NOMO-1 treated with DMSO at 0.1 percent for 48 hours (cell line): Measurements from ENCODE around the gene DGAT2.
"Not testable (repeated sequence)": the region's sequence is repeated elsewhere in the genome, so short reads cannot be mapped to it uniquely, and the experiment has no call there.

Source experiments
- DNase-seq: peaks from one replicate; lab custom pipeline; 2025; ENCODE audit not compliant: unreplicated experiment; lab: John Stamatoyannopoulos, UW

DGAT2 gene, protein sequence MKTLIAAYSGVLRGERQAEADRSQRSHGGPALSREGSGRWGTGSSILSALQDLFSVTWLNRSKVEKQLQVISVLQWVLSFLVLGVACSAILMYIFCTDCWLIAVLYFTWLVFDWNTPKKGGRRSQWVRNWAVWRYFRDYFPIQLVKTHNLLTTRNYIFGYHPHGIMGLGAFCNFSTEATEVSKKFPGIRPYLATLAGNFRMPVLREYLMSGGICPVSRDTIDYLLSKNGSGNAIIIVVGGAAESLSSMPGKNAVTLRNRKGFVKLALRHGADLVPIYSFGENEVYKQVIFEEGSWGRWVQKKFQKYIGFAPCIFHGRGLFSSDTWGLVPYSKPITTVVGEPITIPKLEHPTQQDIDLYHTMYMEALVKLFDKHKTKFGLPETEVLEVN

DNA sequence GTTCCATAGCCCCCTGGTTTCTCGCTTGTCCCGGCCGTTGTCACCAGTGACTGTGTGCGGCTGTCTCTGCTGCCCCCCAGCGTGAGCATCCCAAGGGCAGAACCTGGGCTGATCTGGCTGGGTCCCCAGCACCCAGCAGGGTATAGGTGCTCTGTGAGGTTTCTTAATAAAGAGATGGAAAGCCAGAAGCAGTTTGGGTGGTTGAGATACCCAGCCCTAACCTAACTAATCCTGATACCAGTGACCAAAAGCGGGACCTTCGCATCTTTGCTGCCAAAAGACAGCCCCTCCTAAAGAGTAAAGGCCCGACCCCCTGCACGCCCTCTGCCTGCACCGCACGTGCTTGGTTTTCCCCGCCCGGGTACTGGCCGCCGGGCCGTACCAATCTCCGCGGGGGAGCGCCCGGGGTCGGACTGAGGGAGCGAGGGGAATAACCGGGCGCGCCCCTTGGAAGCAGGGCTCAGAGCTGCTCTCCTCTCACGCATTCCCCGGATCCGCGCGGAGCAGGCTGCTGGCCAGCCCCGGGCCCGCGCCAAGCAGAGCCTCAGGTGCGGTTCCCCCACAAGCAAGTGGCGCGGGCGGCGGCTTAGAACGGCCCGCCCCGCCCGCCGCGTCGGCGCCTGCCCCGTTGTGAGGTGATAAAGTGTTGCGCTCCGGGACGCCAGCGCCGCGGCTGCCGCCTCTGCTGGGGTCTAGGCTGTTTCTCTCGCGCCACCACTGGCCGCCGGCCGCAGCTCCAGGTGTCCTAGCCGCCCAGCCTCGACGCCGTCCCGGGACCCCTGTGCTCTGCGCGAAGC is at the start of gene DGAT2:
DGAT2 (plus strand) TSS at position 667 of the 797 bp plus-strand sequence. CDS start 214 bp downstream, outside the sequence.
- DNase-seq: peak; percentile 78

DNA sequence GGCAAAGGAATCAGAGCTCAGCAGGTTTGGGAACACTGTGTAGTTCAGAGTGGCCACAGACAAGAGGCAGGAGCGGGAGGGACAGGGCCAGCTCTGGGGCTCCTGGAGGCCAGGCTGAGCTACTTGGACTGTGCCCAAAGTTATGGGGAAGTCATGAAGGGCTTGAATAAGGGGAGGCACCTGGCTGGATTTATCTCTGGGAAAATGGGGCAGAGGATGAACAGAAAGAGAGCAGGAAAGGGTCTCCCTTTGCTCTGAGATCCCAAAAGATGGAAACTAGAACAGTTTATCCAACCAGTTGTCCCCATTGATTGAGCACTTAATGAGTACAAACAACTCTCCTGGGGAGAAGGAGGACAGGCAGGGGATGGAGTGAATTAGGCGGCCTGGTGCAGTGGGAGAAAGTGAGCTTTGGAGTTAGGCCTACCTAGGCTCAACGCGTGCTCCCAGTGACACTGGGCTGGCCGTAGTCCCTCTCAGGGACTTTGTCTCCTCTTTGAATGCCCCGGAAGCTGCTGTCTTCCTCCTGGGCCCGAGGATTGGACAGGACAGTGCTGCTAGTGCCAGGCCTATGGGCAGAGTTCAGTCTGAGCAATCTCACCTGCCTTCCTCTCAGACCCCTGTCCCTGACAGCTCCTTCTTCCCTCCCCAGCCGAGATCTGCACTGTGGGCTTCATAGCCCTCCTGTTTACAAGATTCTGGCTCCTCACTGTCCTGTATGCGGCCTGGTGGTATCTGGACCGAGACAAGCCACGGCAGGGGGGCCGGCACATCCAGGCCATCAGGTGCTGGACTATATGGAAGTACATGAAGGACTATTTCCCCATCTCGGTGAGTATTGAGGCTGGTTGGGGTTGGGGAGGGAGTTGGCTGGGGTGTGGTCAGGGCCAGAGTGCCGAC is 49.0 kb upstream of the DGAT2 start:
- no peak for DNase-seq

GRCh38 chr11:75720639-75721038 is 47.9 kb upstream of the DGAT2 start:
- DNase-seq: no peak

GRCh38 chr11:75721852-75722668 is 46.5 kb upstream of the DGAT2 start:
- DNase-seq: no peak

- DNase-seq: no peak
Observed at GRCh38 chr11:75722669-75723042, 45.9 kb upstream of the DGAT2 start.

DNA sequence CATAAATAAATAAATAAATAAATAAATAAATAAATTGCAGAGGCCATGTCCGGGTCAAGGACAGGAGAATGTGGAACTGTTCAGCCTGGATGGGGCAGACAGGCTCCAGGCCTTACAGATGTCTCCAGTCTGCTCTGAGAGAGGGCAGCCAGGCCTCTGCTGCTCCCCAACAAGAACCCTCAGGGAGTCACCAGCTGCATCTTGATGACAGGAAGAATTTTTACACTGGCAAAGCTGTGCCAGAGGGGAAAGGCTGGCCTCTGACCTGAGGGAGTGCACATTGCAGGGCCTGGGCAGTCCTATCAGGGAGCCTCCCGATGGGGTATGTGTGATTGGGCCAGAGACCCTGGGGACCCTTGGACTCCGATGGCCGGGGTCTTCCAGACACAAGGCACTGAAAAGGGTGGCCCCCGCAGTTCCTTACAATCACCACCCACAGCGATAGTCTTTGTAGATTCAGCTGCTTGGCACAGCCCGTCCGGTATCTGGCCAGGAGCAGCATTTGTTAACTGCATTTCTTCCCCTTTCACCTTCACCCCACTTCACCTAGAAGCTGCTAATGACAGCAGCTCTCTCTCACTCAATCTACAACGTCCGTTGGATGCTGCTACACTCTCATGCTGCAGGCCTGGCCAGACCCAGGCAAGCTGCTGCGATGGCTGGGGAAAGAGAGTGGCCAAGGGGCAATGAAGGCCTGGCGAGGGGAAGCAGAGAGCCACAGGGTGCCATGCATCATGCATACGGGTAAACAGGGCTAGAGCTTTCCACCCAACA is 42.8 kb upstream of the DGAT2 start:
- DNase-seq: no peak

DNA sequence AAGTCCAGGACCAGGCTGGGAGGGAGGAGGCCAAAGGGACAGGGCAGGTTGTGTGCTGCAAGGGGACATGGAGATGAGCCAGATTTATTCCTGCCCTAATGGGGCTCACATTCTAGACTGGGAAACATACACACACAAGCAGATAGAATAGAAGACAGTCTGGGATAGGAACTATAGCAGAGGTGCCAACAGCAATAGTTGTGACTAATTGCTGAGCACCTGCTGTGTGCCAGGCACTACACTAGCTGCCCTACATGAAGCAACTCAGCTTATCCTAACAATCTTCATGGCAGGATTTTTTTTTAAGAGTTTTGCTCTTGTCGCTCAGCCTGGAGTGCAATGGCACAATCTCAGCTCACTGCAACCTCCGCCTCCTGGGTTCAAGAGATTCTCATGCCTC is 39.6 kb upstream of the DGAT2 start:
- DNase-seq: no peak

DNA sequence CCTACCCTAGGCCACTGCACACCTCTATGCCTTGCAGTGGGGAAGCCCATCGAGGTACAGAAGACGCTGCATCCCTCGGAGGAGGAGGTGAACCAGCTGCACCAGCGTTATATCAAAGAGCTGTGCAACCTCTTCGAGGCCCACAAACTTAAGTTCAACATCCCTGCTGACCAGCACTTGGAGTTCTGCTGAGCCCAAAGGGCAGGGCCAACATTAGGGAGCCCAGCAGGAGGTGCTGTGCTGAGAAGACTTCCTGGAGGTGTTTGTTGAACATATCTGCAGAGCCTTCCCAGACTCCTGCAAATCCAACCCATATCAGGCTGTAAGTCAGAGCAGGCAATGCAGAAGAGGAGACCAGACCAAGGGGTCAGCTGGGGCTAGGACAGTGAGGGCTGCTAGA is 37.5 kb upstream of the DGAT2 start:
- no peak for DNase-seq

DNA sequence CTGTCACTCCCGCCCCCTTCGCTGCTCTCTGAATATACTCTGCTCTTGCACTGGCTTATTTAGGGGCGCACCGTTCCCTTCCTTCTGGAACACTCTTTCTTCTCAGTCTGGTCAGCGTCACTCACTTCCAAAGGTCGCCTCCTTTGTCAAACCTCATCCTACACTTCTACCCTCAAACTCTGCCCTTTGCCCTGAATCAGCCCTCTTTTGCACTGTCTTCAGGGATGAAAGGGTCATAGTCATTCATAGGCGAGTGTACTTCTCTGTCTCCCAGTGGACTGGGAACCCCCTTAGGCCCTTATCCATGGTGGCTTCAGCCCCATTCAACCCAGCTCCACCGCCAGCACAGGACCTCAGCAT is 35.5 kb upstream of the DGAT2 start:
- no peak for DNase-seq

DNA sequence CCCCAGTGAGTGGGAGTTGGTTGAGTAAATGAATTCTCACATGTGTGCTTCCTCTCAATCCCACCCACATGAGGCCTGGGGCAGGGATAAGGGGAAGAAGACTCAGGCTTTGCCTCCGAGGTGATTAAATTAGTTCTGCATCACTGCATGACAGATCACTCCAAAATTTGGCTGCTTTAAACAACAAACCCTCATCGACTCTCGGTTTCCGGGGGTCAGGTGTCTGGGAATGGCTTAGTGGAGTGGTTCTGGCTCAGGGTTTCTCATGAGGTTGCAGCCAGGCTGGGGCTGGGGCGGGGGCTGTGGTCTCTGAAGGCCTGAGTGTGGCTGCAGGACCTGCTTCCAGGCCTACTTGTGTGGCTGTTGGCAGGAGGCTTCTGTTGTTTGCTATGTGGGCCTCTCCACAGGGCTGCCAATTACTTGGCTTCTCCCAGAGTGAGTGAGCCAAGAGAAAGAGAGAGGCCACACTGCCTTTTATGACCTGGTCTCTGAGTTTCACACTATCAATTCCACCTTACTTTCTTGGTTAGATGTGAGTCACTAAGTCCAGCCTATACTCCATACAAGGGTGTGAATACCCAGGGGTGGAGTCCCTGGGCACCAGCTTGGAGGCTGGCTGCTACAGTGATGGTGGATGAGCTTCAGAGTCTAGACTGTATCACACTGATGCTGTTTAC is 35.0 kb upstream of the DGAT2 start:
- no peak for DNase-seq

- DNase-seq: no peak
Observed at GRCh38 chr11:75734491-75735180, 33.9 kb upstream of the DGAT2 start.

GRCh38 chr11:75735181-75735845 is 33.3 kb upstream of the DGAT2 start:
- DNase-seq: no peak

DNA sequence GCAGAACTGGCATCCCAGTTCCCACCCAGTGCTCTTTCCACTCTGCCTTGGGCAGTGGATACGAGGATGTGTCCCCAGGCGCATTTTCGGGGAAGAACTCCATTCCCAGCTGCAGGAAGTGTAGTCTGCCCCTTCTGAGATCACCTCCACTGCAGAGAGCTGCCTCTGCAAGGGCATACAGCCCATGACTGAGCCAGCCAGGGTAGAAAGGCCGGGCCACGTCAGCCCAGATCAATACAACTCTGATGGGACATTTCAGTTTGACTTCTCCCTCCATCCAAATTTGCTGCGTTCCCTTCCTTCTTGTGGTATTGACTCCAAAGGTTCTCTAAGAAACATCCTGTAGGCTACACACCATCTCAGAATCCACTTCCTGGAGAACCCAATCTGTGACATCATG is 31.3 kb upstream of the DGAT2 start:
- DNase-seq: no peak

GRCh38 chr11:75740681-75741080 is 27.9 kb upstream of the DGAT2 start:
- no peak for DNase-seq

DNA sequence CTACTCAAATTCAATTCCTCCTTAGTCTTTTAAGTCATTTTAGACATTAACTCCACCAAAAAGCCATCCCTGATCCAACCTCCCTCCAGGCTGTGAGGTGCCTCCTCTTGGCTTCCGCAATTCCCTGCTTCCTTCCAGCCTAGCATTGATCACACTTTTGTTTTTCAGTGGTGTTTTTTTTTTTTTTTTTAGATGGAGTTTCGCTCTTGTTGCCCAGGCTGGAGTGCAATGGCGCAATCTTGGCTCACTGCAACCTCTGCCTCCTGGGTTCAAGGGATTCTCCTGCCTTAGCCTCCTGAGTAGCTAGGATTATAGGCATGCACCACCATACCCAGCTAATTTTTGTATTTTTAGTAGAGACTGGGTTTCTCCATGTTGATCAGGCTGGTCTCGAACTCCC is 25.4 kb upstream of the DGAT2 start:
- not testable (repeated sequence) for DNase-seq

- DNase-seq: no peak
Observed at GRCh38 chr11:75743711-75744563, 24.6 kb upstream of the DGAT2 start.

DNA sequence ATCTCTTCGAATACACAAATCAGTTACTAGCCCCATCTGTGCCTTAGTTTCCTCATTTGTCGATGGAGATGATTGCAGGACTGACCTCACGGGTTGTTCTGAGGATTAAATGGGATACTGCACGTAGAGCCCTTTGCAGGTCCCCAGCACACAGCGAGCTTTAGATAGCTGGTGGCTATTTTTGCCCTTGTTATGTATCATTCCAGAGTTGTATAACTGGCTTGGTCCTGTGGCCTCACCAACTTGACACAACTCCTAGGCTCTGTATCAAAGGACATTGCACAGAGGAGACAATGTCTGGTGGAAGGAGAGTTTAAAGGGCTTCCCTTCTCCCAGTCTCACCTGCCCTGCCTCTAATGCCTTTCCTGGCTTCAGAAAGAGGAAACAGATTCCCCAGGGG is 22.8 kb upstream of the DGAT2 start:
- no peak for DNase-seq
